Body of pancreas (tissue), 4 donors: ENCODE results near the gene ADAT2. TPM values are rescaled to one million over a fixed set of nuclear protein-coding genes. Genes with fewer than 3 reads are reported as not detected.

Experiments used
- ATAC-seq: fragments of 150-250 bp; one replicate; pipeline ENCODE4 v1.9.1; 2016
- DNase-seq, 4 donors: peaks; one replicate each; pipeline ENCODE4 v3.0.0-alpha.2; 2019
- H3K27ac ChIP-seq, 4 donors: fragments of 200-600 bp; sonication (generic); 1 replicate in 3 of 4; 2 replicates in 1 of 4; pipeline versions ENCODE4 v1.5.1 to v1.6.1; 2016 to 2019; ENCODE audit warnings: mild to moderate bottlenecking in 1 of 4, mixed read lengths in 1 of 4, moderate library complexity in 1 of 4
- H3K27me3 ChIP-seq, 2 donors: fragments of 200-600 bp; sonication (generic); one replicate each; pipeline ENCODE4 v1.6.0; 2016; ENCODE audit warnings: mild to moderate bottlenecking in 1 of 2
- H3K36me3 ChIP-seq, 2 donors: fragments of 200-600 bp; sonication (generic); replicated peaks in 1 of 2; 2 replicates each; pipeline ENCODE4 v1.5.1; 2016; ENCODE audit warnings: low read depth in 2 of 2; ENCODE audit not compliant: insufficient read depth in 1 of 2
- H3K4me1 ChIP-seq: fragments of 200-600 bp; sonication (generic); one replicate; pipeline ENCODE4 v1.6.0; 2016
- H3K4me3 ChIP-seq, 2 donors: fragments of 200-600 bp; sonication (generic); 1 replicate in 1 of 2; 2 replicates in 1 of 2; pipeline ENCODE4 v1.5.1; 2016 to 2019
- H3K9me3 ChIP-seq, 3 donors: fragments of 200-600 bp; sonication (generic); 1 replicate in 2 of 3; 2 replicates in 1 of 3; pipeline ENCODE4 v1.5.1; 2016
- POLR2A ChIP-seq, 3 donors: fragments of 450-650 bp; IDR thresholded peaks; one replicate each; pipeline ENCODE4 v1.6.1; 2016; ENCODE audit warnings: antibody characterized with exemption in 3 of 3, mild to moderate bottlenecking in 2 of 3
- whole genome bisulfite sequencing, 2 donors: methylation state at CpG; one replicate each; pipeline ENCODE4 v1.1.5; 2017; 5-methylcytosine and 5-hydroxymethylcytosine counted together
- intact Hi-C: fragments of 100-400 bp; cut with DNase I; formaldehyde crosslinking; loops from one replicate; pipeline ENCODE4 v1.15.1; 2023
- total RNA-seq, 2 donors: library from RNA; depleted of rRNA; stranded (reverse); fragments of >200 nt; gene quantifications; one replicate each; pipeline ENCODE4 v1.1.0, GENCODE V29; 2016
- TF ChIP-seq, protein P1 (sequence below), 7 experiments: fragments of 450-650 bp in 4 of 7; fragments of 200-600 bp in 3 of 7; sonication (generic) in 3 of 7; IDR thresholded peaks; one replicate each; pipeline ENCODE4 v1.5.1; 2016 to 2019; ENCODE audit warnings: antibody characterized with exemption in 7 of 7

The ADAT2 gene
- total RNA-seq, 2 donors from 2014 or later: 6.9 to 7.8 TPM

DNA sequence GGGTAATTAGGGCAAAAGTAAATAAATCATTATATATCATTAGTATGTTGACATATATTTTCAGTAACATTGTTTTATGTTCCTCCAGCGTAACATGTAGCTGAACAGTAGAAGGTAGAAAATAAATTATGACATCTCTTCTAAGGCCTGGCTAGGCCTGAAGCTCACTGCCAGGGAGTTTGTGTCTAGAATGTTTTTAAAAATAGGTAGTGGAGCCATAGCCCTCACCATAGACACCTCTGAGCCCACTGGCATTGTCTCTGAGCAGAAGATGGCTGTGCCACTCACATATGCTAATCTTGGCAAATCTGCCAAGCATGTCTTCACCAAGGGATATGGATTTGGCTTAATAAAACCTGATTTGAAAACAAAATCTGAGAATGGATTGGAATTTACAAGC is 39.7 kb upstream of the ADAT2 start:
- ATAC-seq (no peak), DNase-seq (no peak)
- Histone ChIP-seq H3K27ac (no peak overlapping the region), H3K4me1 (no peaks in the 10 kb centered on the region), H3K9me3 (no peaks in the 10 kb centered on the region), H3K36me3 (peaks cover 0 to 2% of the 10 kb centered on the region in 2 donors), H3K27me3 (no peaks in the 10 kb centered on the region), H3K4me3 (no peak overlapping the region)
- WGBS, 2 donors: 100% methylated on average over 1 of the region's 1 CpG
- intact Hi-C loops: no loop called here
- TF ChIP-seq POLR2A (IDR thresholded peaks at IDR 0.05): no peak
- TF ChIP-seq, protein P1, sequence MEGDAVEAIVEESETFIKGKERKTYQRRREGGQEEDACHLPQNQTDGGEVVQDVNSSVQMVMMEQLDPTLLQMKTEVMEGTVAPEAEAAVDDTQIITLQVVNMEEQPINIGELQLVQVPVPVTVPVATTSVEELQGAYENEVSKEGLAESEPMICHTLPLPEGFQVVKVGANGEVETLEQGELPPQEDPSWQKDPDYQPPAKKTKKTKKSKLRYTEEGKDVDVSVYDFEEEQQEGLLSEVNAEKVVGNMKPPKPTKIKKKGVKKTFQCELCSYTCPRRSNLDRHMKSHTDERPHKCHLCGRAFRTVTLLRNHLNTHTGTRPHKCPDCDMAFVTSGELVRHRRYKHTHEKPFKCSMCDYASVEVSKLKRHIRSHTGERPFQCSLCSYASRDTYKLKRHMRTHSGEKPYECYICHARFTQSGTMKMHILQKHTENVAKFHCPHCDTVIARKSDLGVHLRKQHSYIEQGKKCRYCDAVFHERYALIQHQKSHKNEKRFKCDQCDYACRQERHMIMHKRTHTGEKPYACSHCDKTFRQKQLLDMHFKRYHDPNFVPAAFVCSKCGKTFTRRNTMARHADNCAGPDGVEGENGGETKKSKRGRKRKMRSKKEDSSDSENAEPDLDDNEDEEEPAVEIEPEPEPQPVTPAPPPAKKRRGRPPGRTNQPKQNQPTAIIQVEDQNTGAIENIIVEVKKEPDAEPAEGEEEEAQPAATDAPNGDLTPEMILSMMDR (IDR thresholded peaks at IDR 0.05): no peak

DNA sequence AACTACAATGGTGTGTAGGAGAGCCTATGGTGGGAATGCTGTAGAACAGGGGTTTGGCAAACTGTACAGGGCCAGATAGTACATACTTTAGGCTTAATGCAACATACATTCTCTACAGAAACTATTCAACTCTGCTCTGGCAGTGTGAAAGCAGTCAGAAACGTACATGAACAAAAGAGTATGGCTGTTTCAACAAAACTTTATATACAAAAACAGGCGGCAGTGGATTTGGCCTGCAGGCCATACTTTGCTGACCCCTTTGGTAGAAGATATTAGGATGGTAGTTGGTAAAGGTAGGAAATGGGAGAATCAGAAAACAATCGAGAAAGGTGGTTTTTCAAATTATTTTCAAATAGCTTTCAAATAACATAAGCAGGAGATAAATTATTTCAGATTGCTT is 36.3 kb upstream of the ADAT2 start:
- TF ChIP-seq, protein P1 (IDR thresholded peaks at IDR 0.05): no peak
- TF ChIP-seq POLR2A (IDR thresholded peaks at IDR 0.05): no peak
- Histone ChIP-seq H3K27ac (no peak overlapping the region), H3K9me3 (no peaks in the 10 kb centered on the region), H3K4me3 (no peak overlapping the region), H3K4me1 (no peaks in the 10 kb centered on the region), H3K36me3 (no peaks in the 10 kb centered on the region), H3K27me3 (no peaks in the 10 kb centered on the region)
- 84 to 89% methylated on average over 3 of the region's 3 CpGs for WGBS, 2 donors
- intact Hi-C loops: no loop called here
- no peak for DNase-seq
- no peak for ATAC-seq

DNA sequence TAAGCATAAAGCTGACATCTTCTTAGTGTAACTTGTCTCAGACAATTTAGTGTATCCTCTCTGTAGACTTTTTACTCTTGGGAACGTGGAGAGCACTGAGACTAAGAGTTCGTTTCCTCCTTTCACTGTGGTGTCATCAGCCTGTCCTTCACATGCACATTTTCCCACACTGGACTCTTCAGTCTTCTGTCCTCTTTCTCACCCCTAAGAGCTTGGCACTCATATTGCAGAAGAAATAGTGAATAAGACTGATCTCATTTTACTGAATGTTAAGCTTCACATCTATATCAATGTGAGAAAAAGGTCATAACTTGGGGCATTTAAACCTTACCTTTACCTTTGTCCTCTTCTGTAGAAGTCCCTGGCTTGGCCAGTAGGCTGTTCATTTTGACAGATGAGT is 35.5 kb upstream of the ADAT2 start:
- H3K4me3 ChIP-seq: no peak overlapping the region
- TF ChIP-seq, protein P1 (IDR thresholded peaks at IDR 0.05): no peak
- no peaks in the 10 kb centered on the region for H3K4me1 ChIP-seq
- H3K27ac ChIP-seq: no peak overlapping the region
- intact Hi-C loops: no loop called here
- DNase-seq (no peak), ATAC-seq (no peak)
- H3K9me3 ChIP-seq: no peaks in the 10 kb centered on the region
- WGBS, 2 donors: 67 to 81% methylated on average over 2 of the region's 2 CpGs
- H3K36me3 ChIP-seq: no peaks in the 10 kb centered on the region
- H3K27me3 ChIP-seq: no peaks in the 10 kb centered on the region

DNA sequence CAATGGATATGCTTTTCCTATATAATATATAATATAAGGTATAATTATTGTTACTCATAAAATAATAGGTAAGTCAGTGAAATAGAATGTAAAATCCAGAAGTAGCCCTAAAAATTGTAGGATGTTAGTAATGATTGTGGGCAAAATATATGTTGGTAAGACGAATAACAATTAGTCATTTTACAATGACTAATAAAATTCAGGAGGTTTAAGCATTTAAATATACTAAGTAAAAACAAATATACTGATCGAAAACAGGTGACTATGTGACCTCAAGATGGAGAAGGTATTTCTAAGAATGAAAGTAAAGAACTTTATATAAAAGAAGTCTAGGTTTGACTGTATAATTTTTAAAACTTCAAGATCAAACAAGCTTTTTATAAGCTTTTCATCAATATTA is 32.1 kb upstream of the ADAT2 start:
- no peak overlapping the region for H3K27ac ChIP-seq
- H3K4me1 ChIP-seq: no peaks in the 10 kb centered on the region
- DNase-seq (no peak), ATAC-seq (no peak)
- TF ChIP-seq, protein P1 (IDR thresholded peaks at IDR 0.05): no peak
- TF ChIP-seq POLR2A (IDR thresholded peaks at IDR 0.05): no peak
- no peaks in the 10 kb centered on the region for H3K9me3 ChIP-seq
- 94 to 98% methylated on average over 2 of the region's 2 CpGs for WGBS, 2 donors
- H3K4me3 ChIP-seq: no peak overlapping the region
- intact Hi-C loops: no loop called here
- no peaks in the 10 kb centered on the region for H3K36me3 ChIP-seq
- no peaks in the 10 kb centered on the region for H3K27me3 ChIP-seq

DNA sequence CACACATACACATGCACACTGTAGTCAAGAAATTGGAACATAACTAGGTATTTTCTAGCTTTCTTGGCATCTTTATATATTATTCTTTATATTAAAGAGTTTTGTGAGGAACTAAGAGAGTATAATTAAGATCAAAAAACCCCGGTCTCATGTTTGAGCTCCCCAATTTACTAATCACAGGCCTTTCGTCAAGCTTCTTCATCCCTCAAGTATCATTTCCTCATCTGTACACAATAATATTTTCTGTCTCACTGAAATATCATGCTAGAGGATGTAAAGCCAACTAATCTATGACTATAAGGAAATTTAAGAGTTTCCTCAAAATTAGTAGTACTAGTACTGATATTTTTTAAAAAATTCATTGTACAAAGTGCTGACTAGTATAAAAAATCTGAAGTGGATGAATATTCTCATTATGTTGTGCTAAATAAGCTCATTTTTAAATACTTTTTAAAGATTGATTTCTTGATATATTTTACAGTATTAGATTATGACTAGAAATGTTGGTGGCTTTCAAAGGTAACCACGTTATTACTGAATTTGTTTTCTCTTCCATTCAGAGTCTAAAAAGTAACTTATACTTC is 28.1 kb upstream of the ADAT2 start:
- H3K4me1 ChIP-seq: no peaks in the 10 kb centered on the region
- ATAC-seq: no peak
- H3K36me3 ChIP-seq: peaks cover 0 to 9% of the 10 kb centered on the region in 2 donors
- TF ChIP-seq, protein P1 (IDR thresholded peaks at IDR 0.05): no peak
- no peak for TF ChIP-seq POLR2A (IDR thresholded peaks at IDR 0.05)
- DNase-seq: no peak
- no peaks in the 10 kb centered on the region for H3K27me3 ChIP-seq
- intact Hi-C loops: no loop called here
- no peak overlapping the region for H3K27ac ChIP-seq
- H3K9me3 ChIP-seq: no peaks in the 10 kb centered on the region
- WGBS, 2 donors: 92 to 95% methylated on average over 3 of the region's 3 CpGs
- H3K4me3 ChIP-seq: no peak overlapping the region
